OCI-M1 (cell line): Measurements from ENCODE around the gene SLC39A9.
"Not testable (repeated sequence)": the region's sequence is repeated elsewhere in the genome, so short reads cannot be mapped to it uniquely, and the experiment has no call there.

Source experiments
- DNase-seq: peaks from one replicate; lab custom pipeline; 2025; lab: John Stamatoyannopoulos, UW

The SLC39A9 gene

DNA sequence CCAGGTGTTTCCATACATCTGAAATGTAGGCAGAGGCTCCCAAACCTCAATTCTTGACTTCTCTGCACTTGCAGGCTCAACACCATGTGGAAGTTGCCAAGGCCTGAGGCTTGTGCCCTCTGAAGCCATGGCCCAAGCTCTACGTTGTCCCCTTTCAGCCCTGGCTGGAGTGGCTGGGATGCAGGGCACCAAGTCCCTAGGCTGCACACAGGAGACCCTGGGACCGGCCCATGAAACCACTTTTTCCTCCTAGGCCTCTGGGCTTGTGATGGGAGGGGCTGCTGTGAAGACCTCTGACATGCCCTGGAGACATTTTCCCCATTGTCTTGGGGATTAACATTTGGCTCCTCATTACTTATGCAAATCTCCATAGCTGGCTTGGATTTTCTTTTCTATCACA, 79.6 kb downstream of the SLC39A9 start:
- DNase-seq, result not testable (repeated sequence)

DNA sequence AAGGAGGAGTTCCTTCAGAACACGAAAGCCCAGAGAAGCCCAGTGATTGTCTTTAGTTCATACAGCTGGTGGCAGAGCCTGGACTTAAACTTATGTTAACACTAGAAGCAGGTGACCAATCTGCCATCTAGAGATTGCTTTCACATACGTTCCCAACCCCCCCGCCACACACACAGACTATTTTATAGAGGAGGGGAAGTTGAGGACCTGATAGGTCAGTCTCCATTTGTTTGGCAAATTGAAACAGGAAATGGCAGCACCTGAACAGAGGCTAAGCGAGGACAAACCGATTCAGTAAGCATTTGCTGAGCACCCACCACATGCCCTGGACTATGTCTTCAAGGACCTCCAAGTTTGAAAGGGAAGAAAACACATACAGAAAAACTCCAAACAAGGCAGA, 81.2 kb downstream of the SLC39A9 start:
- DNase-seq, result no peak

- DNase-seq, result no peak
Measured at GRCh38 chr14:69480136-69480535, 81.6 kb downstream of the SLC39A9 start.

DNA sequence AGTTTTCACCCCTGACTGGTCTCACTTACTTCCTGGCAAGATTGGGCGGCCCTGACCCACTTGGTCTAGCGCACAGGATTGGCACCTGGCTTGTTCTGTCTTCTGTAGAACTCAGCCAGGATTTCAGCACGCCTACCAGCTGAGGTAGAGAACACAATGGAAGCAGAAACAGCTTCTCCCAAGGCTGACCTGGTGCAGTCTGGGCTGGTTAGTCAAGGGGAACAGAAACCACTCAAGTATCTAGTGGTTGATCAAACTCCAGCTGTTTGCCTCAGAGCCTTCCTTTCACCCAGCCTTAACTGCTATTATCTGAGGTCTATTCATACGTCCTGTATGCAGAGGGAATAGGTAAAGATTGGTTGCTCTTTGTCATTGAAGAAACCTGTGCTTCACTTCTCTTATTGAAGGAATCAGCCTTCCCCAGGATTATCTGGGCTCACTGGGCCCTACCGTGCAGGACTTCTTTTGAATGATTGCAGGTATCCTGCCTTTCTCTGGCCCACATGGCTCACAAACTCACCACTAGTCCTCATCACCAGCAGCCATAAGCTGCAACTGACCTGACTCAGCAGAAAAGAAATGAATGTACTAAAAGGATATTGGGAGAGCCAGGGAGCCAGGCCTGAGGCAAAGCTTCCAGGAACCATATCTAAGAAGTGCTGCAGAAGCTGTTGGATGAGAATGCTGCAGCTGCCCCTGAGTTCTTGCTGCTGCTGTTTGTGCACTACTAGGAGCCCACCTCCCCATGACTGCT, 83.5 kb downstream of the SLC39A9 start:
- DNase-seq, result peak; percentile 5

GRCh38 chr14:69483765-69484443, 85.4 kb downstream of the SLC39A9 start:
- no peak for DNase-seq

GRCh38 chr14:69484444-69485314, 86.2 kb downstream of the SLC39A9 start, which contains the start of gene PLEKHD1:
Gene PLEKHD1, plus strand, starts transcription at chr14:69484728. Its CDS starts 238 bp downstream, at chr14:69484966.
- DNase-seq, result no peak

- DNase-seq, result no peak
Measured at GRCh38 chr14:69485315-69485660, 86.8 kb downstream of the SLC39A9 start.

- no peak for DNase-seq
Measured at GRCh38 chr14:69485701-69486100, 87.2 kb downstream of the SLC39A9 start.

DNA sequence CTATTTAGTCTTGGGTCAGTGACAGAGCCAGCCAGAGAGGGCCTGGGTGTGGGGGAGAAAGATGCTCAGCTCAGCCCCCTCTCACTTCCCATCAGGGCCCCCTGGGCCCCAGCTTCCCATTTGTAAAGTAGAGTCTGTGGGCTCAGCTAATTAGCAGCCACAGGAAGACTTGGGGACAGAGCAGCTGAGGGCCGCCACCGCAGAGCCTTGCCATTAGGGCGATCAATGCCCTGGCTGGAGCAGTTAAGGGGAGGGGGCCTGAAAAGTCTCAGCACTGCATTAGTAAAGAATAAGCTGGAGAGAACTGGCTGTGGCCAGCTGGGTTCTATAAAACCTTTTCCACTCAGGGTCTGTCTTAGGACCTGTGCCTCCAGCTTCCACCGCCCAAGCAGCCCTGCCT, 88.7 kb downstream of the SLC39A9 start:
- no peak for DNase-seq

- DNase-seq, result no peak
Measured at GRCh38 chr14:69487771-69488170, 89.3 kb downstream of the SLC39A9 start.

- DNase-seq, result no peak
Measured at GRCh38 chr14:69489495-69489894, 91.0 kb downstream of the SLC39A9 start.

DNA sequence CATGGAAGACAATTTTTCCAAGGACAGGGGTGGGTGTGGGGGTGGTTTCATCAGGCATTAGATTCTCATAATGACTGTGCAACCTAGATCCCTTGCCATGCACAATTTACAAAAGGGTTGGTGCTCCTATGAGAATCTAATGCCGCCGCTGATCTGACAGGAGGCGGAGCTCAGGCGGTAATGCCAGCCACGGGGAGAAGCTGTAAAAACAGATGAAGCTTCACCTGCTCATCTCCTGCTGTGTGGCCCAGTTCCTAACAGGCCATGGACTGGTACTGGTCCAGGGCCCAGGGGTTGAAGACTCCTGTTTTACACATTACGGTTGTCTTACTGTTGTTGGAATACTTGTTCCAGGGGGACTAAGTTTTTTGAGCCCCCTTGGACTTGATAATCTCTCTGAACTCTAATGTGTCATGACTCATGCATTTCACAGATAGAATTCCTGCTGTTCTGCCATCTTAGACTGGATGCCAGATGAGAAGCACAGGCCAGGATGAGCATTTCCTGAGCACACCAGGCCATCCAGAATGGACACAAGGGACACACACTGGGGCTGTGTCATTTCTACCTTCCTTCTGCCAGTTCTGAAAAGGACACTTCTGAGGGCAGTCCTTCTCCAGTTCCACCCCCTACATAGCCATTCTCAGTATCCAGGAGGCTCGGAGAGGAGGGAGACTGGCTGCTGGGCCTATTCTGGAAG, 91.9 kb downstream of the SLC39A9 start:
- DNase-seq, result no peak

DNA sequence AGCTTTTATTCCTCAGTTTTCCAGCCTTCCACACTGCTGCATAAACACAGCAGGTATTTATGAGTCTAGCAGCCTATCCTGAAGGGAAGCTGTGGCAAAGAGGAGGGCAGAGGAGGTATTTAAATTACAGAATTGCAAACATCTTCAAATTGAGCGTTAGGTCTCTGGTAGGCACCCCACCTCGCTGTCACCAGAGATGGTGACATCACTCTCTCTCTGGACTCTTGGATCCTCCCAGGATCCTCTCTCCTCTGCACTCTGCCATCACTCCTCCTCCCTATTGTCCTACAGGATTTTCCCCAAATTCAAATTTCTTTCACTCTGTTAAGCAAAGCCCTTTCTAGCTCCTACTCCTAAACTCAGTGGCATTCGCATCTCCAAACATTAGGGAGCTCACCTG, 92.7 kb downstream of the SLC39A9 start:
- no peak for DNase-seq

DNA sequence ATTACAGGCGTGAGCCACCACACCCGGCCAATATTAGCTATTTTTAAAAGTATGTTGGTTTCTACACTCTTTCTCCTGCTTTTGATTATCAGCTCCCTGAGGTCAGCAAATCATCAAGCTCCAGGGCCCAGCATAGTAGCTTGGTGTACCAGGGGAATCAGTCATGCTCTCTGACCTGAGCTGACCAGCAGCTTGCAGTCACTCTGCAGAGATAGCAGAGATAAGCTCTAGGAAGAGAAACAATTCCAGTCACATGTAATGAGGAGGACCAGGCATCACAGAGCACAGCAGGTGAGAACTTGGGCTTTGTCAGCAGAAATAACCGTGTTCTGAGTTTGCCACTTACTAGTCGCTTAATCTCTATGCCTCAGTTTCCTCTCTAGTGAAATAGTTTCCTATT, 94.5 kb downstream of the SLC39A9 start:
- DNase-seq, result no peak

- no peak for DNase-seq
Measured at GRCh38 chr14:69493791-69494190, 95.3 kb downstream of the SLC39A9 start.

DNA sequence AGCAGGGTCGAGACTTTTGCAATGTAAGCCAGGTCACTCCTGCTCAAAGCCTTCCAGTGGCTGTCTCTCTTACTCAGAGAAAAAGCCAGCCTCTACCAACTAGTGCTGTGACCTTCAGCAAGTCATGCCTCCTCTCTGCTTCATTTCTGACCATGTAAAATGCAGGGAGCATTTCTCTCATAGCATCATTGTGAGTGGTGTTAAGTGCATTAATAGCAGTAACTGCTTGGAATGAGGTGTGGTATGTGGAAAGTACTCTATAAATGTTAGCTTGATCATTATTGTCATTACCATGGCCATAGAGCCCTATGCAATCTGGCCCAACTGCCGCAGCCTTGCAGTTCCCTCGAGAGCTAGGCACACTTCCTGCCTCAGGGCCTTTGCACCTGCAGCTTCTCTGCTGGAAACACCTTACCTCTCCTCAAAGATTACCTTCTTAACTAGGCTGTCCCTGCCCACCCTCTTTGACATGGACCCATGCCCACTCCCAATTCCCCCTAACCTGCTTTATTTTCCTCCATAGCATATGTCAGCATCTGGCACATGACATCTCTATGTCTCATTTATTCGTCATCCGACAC, 96.9 kb downstream of the SLC39A9 start:
- no peak for DNase-seq

GRCh38 chr14:69497866-69498265, 99.4 kb downstream of the SLC39A9 start:
- DNase-seq, result not testable (repeated sequence)

- not testable (repeated sequence) for DNase-seq
Measured at GRCh38 chr14:69498286-69498685, 99.8 kb downstream of the SLC39A9 start.

- DNase-seq, result no peak
Measured at GRCh38 chr14:69499436-69499835, 100.9 kb downstream of the SLC39A9 start.

- no peak for DNase-seq
Measured at GRCh38 chr14:69500096-69500495, 101.6 kb downstream of the SLC39A9 start.

DNA sequence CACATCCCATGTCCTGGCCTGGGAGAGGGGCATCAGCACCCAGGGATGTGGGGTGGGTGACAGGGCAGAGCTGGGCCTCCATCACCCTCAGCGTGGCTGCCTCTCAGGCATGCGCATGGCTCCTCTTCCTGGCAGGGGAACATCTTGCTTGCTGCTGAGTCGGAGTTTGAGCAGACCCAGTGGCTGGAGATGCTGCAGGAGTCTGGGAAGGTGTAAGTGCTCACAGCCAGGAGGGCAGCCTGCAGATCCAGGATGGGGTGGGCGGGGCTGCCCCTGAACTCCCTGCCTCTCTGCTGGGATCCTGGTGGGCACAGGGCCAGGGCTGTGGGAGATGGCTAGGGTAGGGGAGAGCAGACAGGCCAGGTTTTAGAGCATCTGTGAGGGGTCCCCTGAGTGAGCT, 102.2 kb downstream of the SLC39A9 start:
- DNase-seq, result no peak

DNA sequence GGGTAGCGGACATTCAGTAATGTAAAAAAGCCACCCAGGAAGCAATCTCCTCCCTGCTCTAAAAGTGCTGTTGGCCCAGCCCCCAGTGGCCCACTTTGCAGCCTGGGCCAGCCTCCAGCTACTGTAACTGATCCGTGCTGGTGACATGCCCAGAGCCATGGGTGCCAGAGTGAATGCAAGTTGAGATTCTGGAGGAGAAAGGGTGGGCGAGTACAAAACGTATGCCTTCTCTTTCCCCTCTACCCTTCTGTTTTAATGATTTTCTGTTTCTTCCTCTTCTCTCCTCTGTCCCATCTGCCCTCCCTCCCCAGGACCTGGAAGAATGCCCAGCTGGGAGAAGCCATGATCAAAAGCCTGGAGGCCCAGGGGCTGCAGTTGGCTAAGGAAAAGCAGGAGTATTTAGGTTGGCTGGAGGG, 102.9 kb downstream of the SLC39A9 start:
- DNase-seq, result no peak
